AG09309 (cell line): ENCODE measurements around the gene TAS2R50.

Experiments
- DNase-seq: peaks from one replicate; pipeline ENCODE4 v3.0.0-alpha.2; 2010; ENCODE audit warnings: low read depth
- H3K4me3 ChIP-seq: 2 replicates; pipeline ENCODE4 v1.5.1; 2011; ENCODE audit warnings: mild to moderate bottlenecking, low read depth, low read length, moderate library complexity; ENCODE audit not compliant: control insufficient read depth
- CTCF ChIP-seq: IDR thresholded peaks from 2 replicates; pipeline ENCODE4 v1.5.1; 2011; ENCODE audit warnings: mild to moderate bottlenecking, low read depth, low read length, inconsistent platforms; ENCODE audit not compliant: insufficient read depth, control insufficient read depth; ENCODE audit errors: missing control alignments

The TAS2R50 gene

GRCh38 chr12:10960211-10960610, 26.5 kb downstream of the TAS2R50 start:
- DNase-seq: no peak
- TF ChIP-seq CTCF: no peak
- H3K4me3 ChIP-seq: no peak overlapping the region

GRCh38 chr12:10959804-10960203, 26.9 kb downstream of the TAS2R50 start:
- no peak for DNase-seq
- no peak for TF ChIP-seq CTCF
- H3K4me3 ChIP-seq: no peak overlapping the region

- no peak for DNase-seq
- H3K4me3 ChIP-seq: no peak overlapping the region
- no peak for TF ChIP-seq CTCF
Observed at GRCh38 chr12:10957741-10958140, 29.0 kb downstream of the TAS2R50 start.

GRCh38 chr12:10956085-10956484, 30.6 kb downstream of the TAS2R50 start:
- DNase-seq: no peak
- no peak for TF ChIP-seq CTCF
- H3K4me3 ChIP-seq: no peak overlapping the region

- DNase-seq: no peak
- H3K4me3 ChIP-seq: no peak overlapping the region
- TF ChIP-seq CTCF: no peak
Observed at GRCh38 chr12:10952645-10953044, 34.1 kb downstream of the TAS2R50 start.

GRCh38 chr12:10943167-10943566, 43.5 kb downstream of the TAS2R50 start:
- DNase-seq: no peak
- no peak overlapping the region for H3K4me3 ChIP-seq
- no peak for TF ChIP-seq CTCF
